ENCODE measurements around the gene LHFPL2.
"Not testable (repeated sequence)": the region's sequence is repeated elsewhere in the genome, so short reads cannot be mapped to it uniquely, and the experiment has no call there.

The LHFPL2 gene

DNA sequence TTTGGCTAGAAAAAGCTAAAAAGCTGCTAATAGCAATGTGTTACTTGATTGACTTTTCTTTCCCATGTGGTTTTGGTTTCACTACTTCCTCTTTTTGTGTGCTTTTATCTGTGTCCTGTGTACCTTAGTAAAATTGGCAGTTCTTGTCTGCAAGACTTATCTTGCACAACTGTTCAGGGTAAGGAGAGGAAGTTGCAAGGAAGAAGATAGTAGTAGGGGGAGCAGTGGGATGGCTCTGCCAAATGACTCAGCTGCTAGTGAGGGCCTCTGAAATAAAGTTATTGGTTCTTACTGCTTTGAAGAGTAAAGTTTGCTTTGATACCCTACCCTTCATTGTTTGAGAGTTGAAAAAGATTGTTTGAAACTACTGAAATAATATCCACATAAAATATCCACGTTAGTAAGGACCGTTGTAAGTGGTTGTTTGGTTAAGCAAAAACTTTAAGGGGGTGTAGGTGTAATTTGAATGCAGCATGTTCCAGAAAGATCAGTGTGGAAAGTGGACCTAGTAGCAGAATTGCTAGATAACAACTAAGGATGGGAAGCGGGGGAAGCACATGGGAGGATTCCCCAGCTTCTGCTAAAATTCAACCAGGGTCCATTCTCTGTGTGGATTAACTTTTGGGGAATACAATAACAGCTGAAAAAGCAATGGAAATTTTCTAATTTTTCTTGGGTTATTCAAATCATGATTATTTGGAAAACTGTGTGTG, 164.6 kb downstream of the LHFPL2 start:
- no peaks in the 10 kb centered on the region for H3K4me1 ChIP-seq (ENCODE audit: insufficient read depth, low read length)

DNA sequence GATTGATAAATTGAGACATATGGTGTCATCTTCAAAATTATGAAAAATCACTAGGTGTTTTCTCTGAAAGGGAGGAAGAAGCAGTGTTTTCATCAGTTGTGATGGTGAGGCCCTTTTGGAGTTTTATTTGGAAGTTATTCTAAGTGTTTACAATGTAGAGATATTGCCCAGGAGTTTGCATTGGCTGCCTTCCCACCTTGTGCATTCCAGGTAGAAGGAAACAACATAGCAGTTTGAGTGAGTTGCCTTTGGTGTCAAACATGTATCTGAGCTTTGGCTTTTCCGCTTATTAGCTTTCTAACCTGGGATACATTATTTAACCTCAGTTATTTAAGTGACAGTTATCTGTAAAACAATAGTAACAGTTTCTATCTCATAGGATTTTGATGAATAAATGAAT, 165.6 kb downstream of the LHFPL2 start:
- H3K4me1 ChIP-seq (ENCODE audit: insufficient read depth, low read length): no peaks in the 10 kb centered on the region
- H2AFZ ChIP-seq (ENCODE audit: low read depth, low read length): no peak overlapping the region
- peaks cover 11% of the 10 kb centered on the region for H3K36me3 ChIP-seq (ENCODE audit: insufficient read depth, low read length)
- no peak overlapping the region for H3K4me3 ChIP-seq (ENCODE audit: low read length)
- H3K27me3 ChIP-seq (ENCODE audit: insufficient read depth, low read length): no peaks in the 10 kb centered on the region
- H3K9me3 ChIP-seq (ENCODE audit: low read length): no peaks in the 10 kb centered on the region

More for the DNA sequence above, 164.6 kb downstream of the LHFPL2 start:
- Histone ChIP-seq H3K4me3 (ENCODE audit: low read length) (no peak overlapping the region), H3K36me3 (ENCODE audit: insufficient read depth, low read length) (peaks cover 21% of the 10 kb centered on the region), H3K27me3 (ENCODE audit: insufficient read depth, low read length) (no peaks in the 10 kb centered on the region), H2AFZ (ENCODE audit: low read depth, low read length) (no peak overlapping the region), H3K9me3 (ENCODE audit: low read length) (no peaks in the 10 kb centered on the region)

DNA sequence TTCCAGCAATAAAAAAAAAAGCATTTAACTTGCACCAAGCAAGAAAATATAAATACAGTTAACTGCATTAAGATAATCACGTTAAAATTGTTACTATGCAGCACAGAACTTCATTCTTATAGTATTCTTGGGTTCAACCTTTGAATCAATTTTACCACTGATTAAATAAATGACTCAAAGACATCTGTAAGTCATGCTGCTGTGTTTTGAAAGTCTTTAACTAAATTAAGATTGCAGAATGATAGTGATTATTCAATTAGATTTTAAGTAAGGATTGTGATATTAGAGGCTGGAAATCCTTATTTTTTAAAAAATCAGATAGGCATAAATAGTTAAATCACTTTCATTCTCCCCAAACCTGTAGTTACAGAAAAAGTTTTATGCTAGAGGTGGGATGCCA, 171.8 kb downstream of the LHFPL2 start:
- H3K4me3 ChIP-seq (ENCODE audit: low read length): no peak overlapping the region
- H3K27me3 ChIP-seq (ENCODE audit: insufficient read depth, low read length): no peaks in the 10 kb centered on the region
- H3K4me1 ChIP-seq (ENCODE audit: insufficient read depth, low read length): peaks cover 5% of the 10 kb centered on the region
- no peaks in the 10 kb centered on the region for H3K9me3 ChIP-seq (ENCODE audit: low read length)
- no peak overlapping the region for H2AFZ ChIP-seq (ENCODE audit: low read depth, low read length)
- H3K36me3 ChIP-seq (ENCODE audit: insufficient read depth, low read length): no peaks in the 10 kb centered on the region

DNA sequence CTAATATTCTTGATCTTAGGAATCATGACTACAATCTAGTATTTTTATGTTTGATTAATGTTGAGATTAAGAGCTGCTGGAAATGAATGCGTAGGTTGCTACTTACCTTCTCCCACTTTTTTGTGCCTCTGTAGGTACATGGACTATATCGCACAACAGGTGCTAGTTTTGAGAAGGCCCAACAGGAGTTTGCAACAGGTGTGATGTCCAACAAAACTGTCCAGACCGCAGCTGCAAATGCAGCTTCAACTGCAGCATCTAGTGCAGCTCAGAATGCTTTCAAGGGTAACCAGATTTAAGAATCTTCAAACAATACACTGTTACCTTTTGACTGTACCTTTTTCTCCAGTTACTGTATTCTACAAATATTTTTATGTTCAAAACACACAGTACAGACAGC, 173.2 kb downstream of the LHFPL2 start:
- no peaks in the 10 kb centered on the region for H3K27me3 ChIP-seq (ENCODE audit: insufficient read depth, low read length)
- H3K36me3 ChIP-seq (ENCODE audit: insufficient read depth, low read length): no peaks in the 10 kb centered on the region
- no peak overlapping the region for H2AFZ ChIP-seq (ENCODE audit: low read depth, low read length)
- H3K4me3 ChIP-seq (ENCODE audit: low read length): no peak overlapping the region
- H3K4me1 ChIP-seq (ENCODE audit: insufficient read depth, low read length): peaks cover 5% of the 10 kb centered on the region
- H3K9me3 ChIP-seq (ENCODE audit: low read length): no peaks in the 10 kb centered on the region

DNA sequence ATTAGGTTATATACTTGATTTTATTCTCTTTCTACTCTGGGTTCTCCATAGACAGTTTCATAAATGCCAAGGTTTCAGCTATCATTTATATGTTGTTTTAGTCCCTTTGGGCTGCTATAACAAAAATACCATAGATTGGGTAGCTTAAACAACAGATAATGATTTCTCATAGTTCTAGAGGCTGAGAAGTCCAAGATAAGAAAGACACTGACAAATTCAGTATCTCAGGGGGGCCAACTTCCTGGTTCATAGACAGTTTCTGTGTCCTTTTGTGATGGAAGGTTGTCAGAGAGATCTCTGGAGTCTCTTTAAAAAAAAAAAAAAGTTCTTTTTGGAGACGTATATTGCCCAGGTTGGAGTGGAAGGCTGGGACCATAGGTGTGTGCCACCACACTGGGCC, 174.8 kb downstream of the LHFPL2 start:
- H2AFZ ChIP-seq (ENCODE audit: low read depth, low read length): no peak overlapping the region
- H3K9me3 ChIP-seq (ENCODE audit: low read length): no peaks in the 10 kb centered on the region
- no peaks in the 10 kb centered on the region for H3K27me3 ChIP-seq (ENCODE audit: insufficient read depth, low read length)
- no peaks in the 10 kb centered on the region for H3K36me3 ChIP-seq (ENCODE audit: insufficient read depth, low read length)
- no peak overlapping the region for H3K4me3 ChIP-seq (ENCODE audit: low read length)
- H3K4me1 ChIP-seq (ENCODE audit: insufficient read depth, low read length): peaks cover 5% of the 10 kb centered on the region

DNA sequence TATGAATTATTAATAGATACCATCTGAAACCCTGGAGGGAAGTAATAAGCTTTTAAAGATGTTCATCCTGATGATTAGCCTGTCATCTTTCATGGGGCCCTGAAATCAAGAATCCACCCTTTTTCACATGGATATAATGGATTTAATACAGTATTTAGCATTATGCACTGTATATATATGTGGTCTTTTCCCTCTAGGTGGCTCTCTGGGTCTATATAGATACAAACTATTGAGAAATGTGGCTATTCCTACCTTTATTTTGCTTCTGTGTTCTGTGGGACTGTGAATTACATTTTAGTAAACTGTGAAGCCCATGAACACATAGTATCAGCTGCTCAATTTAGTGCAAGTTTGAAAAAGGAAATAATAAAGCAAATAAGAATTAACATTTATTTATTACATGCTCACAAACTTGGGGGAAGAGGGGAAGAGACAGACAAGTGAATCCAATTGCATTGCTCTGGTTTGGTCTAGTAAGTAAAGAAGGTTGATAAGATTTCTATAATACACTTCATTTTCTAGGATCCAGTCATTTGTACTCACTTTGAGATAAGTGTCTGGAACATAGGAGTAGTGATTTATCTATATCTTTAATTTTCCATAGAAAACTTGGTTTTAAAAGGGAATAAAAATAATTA, 176.0 kb downstream of the LHFPL2 start:
- no peaks in the 10 kb centered on the region for H3K9me3 ChIP-seq (ENCODE audit: low read length)
- no peak overlapping the region for H3K4me3 ChIP-seq (ENCODE audit: low read length)
- peaks cover 5% of the 10 kb centered on the region for H3K4me1 ChIP-seq (ENCODE audit: insufficient read depth, low read length)
- no peak overlapping the region for H2AFZ ChIP-seq (ENCODE audit: low read depth, low read length)
- no peaks in the 10 kb centered on the region for H3K36me3 ChIP-seq (ENCODE audit: insufficient read depth, low read length)
- H3K27me3 ChIP-seq (ENCODE audit: insufficient read depth, low read length): no peaks in the 10 kb centered on the region

DNA sequence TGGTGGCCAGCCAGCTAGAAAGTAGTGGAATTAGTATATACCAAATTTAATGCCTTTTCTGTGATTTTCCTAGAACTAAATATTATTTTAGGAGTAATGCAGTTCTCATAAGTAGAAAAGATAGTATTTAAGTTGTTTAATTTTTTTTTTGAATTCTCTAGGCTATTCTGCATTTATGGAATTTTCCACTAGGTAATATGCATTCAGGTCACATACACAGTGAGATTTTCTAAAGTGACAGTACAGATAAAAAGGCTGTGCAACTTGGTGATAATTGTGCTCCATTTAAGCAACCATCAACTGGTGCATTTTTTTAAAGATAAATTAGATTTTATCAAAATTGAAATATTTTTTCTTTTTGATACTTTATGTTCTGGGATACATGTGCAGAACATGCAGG, 176.7 kb downstream of the LHFPL2 start:
- no peaks in the 10 kb centered on the region for H3K27me3 ChIP-seq (ENCODE audit: insufficient read depth, low read length)
- H3K4me3 ChIP-seq (ENCODE audit: low read length): no peak overlapping the region
- H3K9me3 ChIP-seq (ENCODE audit: low read length): no peaks in the 10 kb centered on the region
- no peaks in the 10 kb centered on the region for H3K36me3 ChIP-seq (ENCODE audit: insufficient read depth, low read length)
- peaks cover 5% of the 10 kb centered on the region for H3K4me1 ChIP-seq (ENCODE audit: insufficient read depth, low read length)
- no peak overlapping the region for H2AFZ ChIP-seq (ENCODE audit: low read depth, low read length)

DNA sequence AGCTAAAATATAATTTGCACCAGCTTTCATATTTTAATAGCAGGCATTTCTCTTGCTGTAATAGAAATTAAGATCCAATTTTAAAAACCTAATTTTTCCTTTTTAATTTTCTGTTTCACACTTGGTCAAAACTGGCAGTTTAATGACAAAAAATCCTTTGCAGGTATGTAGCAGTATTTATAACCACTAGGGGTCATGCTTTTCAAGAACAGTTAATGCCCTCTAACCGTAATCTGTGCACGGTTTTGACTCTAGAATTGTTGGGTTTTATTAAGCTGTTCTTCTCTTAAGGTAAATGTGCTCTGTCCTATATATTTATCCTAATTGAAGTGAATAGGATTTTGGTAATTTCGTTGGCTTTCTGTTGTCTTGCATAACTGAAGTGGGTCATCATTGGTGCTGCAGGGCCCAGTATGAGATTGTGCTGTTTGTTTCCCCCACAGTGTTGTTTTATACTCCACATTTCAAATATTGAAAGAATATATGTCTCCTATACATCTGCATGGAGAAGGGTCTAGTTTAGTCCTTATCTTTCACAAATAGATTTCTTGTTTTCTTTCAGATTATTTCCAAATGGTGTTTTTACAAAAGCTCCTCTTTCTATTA, 180.7 kb downstream of the LHFPL2 start:
- no peaks in the 10 kb centered on the region for H3K9me3 ChIP-seq (ENCODE audit: low read length)
- no peaks in the 10 kb centered on the region for H3K27me3 ChIP-seq (ENCODE audit: insufficient read depth, low read length)

DNA sequence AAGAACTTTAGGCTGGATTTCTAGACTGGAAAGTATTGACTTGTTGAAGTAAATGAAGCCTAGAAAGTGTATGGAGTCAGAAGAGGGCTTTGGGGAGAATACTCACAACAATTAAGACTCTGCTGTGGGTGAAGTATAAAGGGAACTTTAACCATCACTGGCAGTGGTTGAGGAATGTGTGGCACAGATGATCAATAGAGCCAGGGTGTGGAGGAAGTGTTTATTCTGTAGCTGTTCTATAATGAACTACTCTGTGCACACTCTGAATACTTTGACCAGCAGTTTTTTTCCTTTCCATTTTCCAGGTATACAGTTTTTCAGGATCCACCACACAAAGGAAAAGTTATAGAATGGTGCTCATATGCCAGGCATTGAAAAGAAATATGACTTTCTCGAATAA, 181.4 kb downstream of the LHFPL2 start:
- Histone ChIP-seq H3K4me3 (ENCODE audit: low read length) (no peak overlapping the region), H2AFZ (ENCODE audit: low read depth, low read length) (no peak overlapping the region), H3K27me3 (ENCODE audit: insufficient read depth, low read length) (no peaks in the 10 kb centered on the region), H3K4me1 (ENCODE audit: insufficient read depth, low read length) (peaks cover 2% of the 10 kb centered on the region), H3K36me3 (ENCODE audit: insufficient read depth, low read length) (peaks cover 3% of the 10 kb centered on the region), H3K9me3 (ENCODE audit: low read length) (no peaks in the 10 kb centered on the region)

More for the DNA sequence above, 180.7 kb downstream of the LHFPL2 start:
- no peak overlapping the region for H3K4me3 ChIP-seq (ENCODE audit: low read length)
- peaks cover 3% of the 10 kb centered on the region for H3K36me3 ChIP-seq (ENCODE audit: insufficient read depth, low read length)
- no peak overlapping the region for H2AFZ ChIP-seq (ENCODE audit: low read depth, low read length)
- H3K4me1 ChIP-seq (ENCODE audit: insufficient read depth, low read length): peaks cover 5% of the 10 kb centered on the region

DNA sequence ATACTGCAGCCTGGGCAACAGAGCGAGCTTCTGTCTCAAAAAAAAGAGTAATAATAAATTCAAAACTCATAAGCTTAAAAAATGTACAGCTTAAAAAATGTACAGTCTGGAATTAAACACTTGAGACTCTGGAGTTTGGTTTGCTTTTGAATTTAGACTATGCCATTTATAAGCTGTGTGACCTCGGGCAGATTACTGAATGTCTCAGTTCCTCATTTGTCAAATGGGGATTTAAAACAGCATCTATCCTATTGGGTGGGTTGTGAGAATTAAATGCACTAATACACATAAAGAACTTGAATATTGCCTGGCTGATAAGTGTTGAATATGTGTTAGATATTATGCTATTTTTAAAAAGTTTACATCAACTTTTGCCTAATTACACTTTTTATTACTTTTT, 189.7 kb downstream of the LHFPL2 start:
- no peak overlapping the region for H2AFZ ChIP-seq (ENCODE audit: low read depth, low read length)

DNA sequence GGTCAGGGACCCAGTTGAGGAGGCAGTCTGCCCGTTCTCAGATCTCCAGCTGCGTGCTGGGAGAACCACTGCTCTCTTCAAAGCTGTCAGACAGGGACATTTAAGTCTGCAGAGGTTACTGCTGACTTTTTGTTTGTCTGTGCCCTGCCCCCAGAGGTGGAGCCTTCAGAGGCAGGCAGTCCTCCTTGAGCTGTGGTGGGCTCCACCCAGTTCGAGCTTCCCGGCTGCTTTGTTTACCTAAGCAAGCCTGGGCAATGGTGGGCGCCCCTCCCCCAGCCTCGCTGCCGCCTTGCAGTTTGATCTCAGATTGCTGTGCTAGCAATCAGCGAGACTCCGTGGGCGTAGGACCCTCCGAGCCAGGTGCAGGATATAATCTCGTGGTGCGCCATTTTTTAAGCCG, 191.1 kb downstream of the LHFPL2 start:
- H3K36me3 ChIP-seq (ENCODE audit: insufficient read depth, low read length); H3K4me3 ChIP-seq (ENCODE audit: low read length); H3K27me3 ChIP-seq (ENCODE audit: insufficient read depth, low read length); H2AFZ ChIP-seq (ENCODE audit: low read depth, low read length); H3K4me1 ChIP-seq (ENCODE audit: insufficient read depth, low read length); H3K9me3 ChIP-seq (ENCODE audit: low read length): not testable (repeated sequence)

More for the DNA sequence above, 189.7 kb downstream of the LHFPL2 start:
- H3K4me3 ChIP-seq (ENCODE audit: low read length): no peak overlapping the region
- no peaks in the 10 kb centered on the region for H3K4me1 ChIP-seq (ENCODE audit: insufficient read depth, low read length)
- H3K36me3 ChIP-seq (ENCODE audit: insufficient read depth, low read length): peaks cover 6% of the 10 kb centered on the region
- no peaks in the 10 kb centered on the region for H3K9me3 ChIP-seq (ENCODE audit: low read length)
- no peaks in the 10 kb centered on the region for H3K27me3 ChIP-seq (ENCODE audit: insufficient read depth, low read length)

DNA sequence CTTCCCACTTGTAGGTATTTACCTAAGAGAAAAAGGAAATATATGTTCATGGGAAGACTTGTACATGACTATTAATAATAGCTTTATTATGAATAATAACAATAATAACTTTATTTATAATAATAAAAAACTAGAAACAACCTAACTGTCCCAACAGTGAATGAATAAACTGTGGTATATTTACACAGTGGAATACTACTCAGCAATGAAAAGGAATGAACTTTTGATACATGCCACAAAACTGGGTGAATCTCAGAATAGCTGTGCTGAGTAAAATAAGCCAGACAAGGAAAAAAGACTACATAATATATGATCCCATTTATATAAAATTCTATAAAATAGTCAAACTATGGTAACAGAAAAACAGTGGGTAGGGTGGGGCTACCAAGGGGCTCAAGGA, 199.5 kb downstream of the LHFPL2 start:
- Histone ChIP-seq H3K9me3 (ENCODE audit: low read length) (no peaks in the 10 kb centered on the region), H3K36me3 (ENCODE audit: insufficient read depth, low read length) (no peaks in the 10 kb centered on the region), H3K4me3 (ENCODE audit: low read length) (no peak overlapping the region), H3K4me1 (ENCODE audit: insufficient read depth, low read length) (no peaks in the 10 kb centered on the region), H3K27me3 (ENCODE audit: insufficient read depth, low read length) (no peaks in the 10 kb centered on the region), H2AFZ (ENCODE audit: low read depth, low read length) (no peak overlapping the region)

DNA sequence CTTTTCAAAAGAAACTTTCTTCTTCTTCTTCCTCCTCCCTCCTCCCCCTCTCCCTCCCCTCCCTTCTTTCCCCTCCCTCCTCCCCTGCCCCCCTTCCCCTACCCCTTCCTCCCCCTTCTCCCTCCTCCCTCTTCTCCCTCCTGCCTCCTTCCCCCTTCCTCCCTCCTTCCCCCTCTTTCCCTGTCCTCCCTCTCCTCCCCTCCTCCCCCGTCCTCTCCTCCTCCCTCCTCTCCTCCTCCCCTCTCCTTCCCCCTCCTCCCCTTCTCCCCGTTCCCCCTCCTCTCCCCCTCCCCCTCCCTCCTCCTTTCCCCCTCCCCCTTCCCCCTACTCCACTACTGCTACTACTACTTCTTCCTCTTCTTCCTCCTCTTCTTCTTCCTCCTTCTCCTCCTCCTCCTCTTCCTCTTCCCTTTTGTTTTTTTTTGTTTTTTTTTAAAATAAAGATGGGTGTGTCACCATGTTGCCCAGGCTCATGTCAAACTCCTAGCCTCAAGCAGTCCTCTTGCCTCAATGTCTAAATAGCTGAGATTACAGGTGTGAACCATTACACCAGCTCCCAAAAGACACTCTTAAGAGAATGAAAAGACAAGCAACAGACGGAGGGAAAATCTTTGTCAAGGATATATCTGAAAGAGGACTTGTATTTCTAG, 200.7 kb downstream of the LHFPL2 start:
- Histone ChIP-seq H3K36me3 (ENCODE audit: insufficient read depth, low read length) (no peaks in the 10 kb centered on the region), H3K27me3 (ENCODE audit: insufficient read depth, low read length) (no peaks in the 10 kb centered on the region), H3K4me1 (ENCODE audit: insufficient read depth, low read length) (no peaks in the 10 kb centered on the region), H2AFZ (ENCODE audit: low read depth, low read length) (no peak overlapping the region), H3K9me3 (ENCODE audit: low read length) (no peaks in the 10 kb centered on the region), H3K4me3 (ENCODE audit: low read length) (no peak overlapping the region)

Data from neuron (in vitro differentiated cells).